Tibial nerve (tissue), 3 donors: ENCODE data around the gene CIB4.

Experiments
- POLR2A ChIP-seq, 2 donors: fragments of 450-650 bp; IDR thresholded peaks; one replicate each; pipeline ENCODE4 v1.6.1; 2017; ENCODE audit warnings: antibody characterized with exemption in 2 of 2, mild to moderate bottlenecking in 2 of 2, moderate library complexity in 2 of 2
- TF ChIP-seq, protein P1 (sequence below), 5 experiments: fragments of 200-600 bp in 3 of 5; fragments of 450-650 bp in 2 of 5; sonication (generic) in 3 of 5; IDR thresholded peaks; one replicate each; pipeline ENCODE4 v1.5.1; 2016 to 2019; ENCODE audit warnings: antibody characterized with exemption in 5 of 5, mild to moderate bottlenecking in 3 of 5, moderate library complexity in 2 of 5

GRCh38 chr2:26542194-26542455 is 99.0 kb downstream of the CIB4 start:
- TF ChIP-seq POLR2A (IDR thresholded peaks at IDR 0.05): no peak
- TF ChIP-seq, protein P1, sequence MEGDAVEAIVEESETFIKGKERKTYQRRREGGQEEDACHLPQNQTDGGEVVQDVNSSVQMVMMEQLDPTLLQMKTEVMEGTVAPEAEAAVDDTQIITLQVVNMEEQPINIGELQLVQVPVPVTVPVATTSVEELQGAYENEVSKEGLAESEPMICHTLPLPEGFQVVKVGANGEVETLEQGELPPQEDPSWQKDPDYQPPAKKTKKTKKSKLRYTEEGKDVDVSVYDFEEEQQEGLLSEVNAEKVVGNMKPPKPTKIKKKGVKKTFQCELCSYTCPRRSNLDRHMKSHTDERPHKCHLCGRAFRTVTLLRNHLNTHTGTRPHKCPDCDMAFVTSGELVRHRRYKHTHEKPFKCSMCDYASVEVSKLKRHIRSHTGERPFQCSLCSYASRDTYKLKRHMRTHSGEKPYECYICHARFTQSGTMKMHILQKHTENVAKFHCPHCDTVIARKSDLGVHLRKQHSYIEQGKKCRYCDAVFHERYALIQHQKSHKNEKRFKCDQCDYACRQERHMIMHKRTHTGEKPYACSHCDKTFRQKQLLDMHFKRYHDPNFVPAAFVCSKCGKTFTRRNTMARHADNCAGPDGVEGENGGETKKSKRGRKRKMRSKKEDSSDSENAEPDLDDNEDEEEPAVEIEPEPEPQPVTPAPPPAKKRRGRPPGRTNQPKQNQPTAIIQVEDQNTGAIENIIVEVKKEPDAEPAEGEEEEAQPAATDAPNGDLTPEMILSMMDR (IDR thresholded peaks at IDR 0.05): no peak
